MM.1S (cell line): ENCODE results near the gene POLG.

Experiments
- EZH2 ChIP-seq: fragments of 300-600 bp; sonication (generic); optimal IDR thresholded peaks from 2 replicates; pipeline ENCODE3; 2017; ENCODE audit warnings: low read depth, mild to moderate bottlenecking, antibody characterized with exemption, low read length, mixed read lengths
- TF ChIP-seq, protein P1 (sequence below): fragments of 300-600 bp; sonication (generic); IDR thresholded peaks from 2 replicates; pipeline ENCODE4 v1.5.1; 2016; ENCODE audit warnings: antibody characterized with exemption, low read length, mixed read lengths

- no peak for TF ChIP-seq EZH2
- TF ChIP-seq, protein P1, sequence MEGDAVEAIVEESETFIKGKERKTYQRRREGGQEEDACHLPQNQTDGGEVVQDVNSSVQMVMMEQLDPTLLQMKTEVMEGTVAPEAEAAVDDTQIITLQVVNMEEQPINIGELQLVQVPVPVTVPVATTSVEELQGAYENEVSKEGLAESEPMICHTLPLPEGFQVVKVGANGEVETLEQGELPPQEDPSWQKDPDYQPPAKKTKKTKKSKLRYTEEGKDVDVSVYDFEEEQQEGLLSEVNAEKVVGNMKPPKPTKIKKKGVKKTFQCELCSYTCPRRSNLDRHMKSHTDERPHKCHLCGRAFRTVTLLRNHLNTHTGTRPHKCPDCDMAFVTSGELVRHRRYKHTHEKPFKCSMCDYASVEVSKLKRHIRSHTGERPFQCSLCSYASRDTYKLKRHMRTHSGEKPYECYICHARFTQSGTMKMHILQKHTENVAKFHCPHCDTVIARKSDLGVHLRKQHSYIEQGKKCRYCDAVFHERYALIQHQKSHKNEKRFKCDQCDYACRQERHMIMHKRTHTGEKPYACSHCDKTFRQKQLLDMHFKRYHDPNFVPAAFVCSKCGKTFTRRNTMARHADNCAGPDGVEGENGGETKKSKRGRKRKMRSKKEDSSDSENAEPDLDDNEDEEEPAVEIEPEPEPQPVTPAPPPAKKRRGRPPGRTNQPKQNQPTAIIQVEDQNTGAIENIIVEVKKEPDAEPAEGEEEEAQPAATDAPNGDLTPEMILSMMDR: peak; percentile 10; the same call in 1 of the 2 replicates
These were observed 12.9 kb downstream of the POLG start for GRCh38 chr15:89321521-89322410.
